Measurements from ENCODE around the gene COL17A1.

COL17A1 gene

GRCh38 chr10:104098358-104098925, 12.8 kb upstream of the COL17A1 start:
- DNase-seq (ENCODE audit: low read depth in 2 of 2, low spot score in 1 of 2), result no peak

GRCh38 chr10:104096692-104097091, 11.0 kb upstream of the COL17A1 start:
- DNase-seq (ENCODE audit: low read depth in 2 of 2, low spot score in 1 of 2), result no peak

GRCh38 chr10:104092749-104093148, 7.1 kb upstream of the COL17A1 start:
- no peak for DNase-seq (ENCODE audit: low read depth in 2 of 2, low spot score in 1 of 2)

- no peak for DNase-seq (ENCODE audit: low read depth in 2 of 2, low spot score in 1 of 2)
Measured at GRCh38 chr10:104090611-104091010, 4.9 kb upstream of the COL17A1 start.

- DNase-seq (ENCODE audit: low read depth in 2 of 2, low spot score in 1 of 2), result no peak
Measured at GRCh38 chr10:104089621-104090020, 3.9 kb upstream of the COL17A1 start.

GRCh38 chr10:104088239-104088638, 2.6 kb upstream of the COL17A1 start:
- no peak for DNase-seq (ENCODE audit: low read depth in 2 of 2, low spot score in 1 of 2)

GRCh38 chr10:104084482-104085142, 1.1 kb downstream of the COL17A1 start:
- no peak for DNase-seq (ENCODE audit: low read depth in 2 of 2, low spot score in 1 of 2)

GRCh38 chr10:104081998-104082397, 3.7 kb downstream of the COL17A1 start:
- no peak for DNase-seq (ENCODE audit: low read depth in 2 of 2, low spot score in 1 of 2)

GRCh38 chr10:104080762-104081161, 4.9 kb downstream of the COL17A1 start:
- DNase-seq (ENCODE audit: low read depth in 2 of 2, low spot score in 1 of 2), result no peak

GRCh38 chr10:104077663-104078151, 8.0 kb downstream of the COL17A1 start:
- DNase-seq (ENCODE audit: low read depth in 2 of 2, low spot score in 1 of 2), result no peak

- no peak for DNase-seq (ENCODE audit: low read depth in 2 of 2, low spot score in 1 of 2)
Measured at GRCh38 chr10:104077247-104077646, 8.4 kb downstream of the COL17A1 start.

GRCh38 chr10:104076743-104077160, 8.9 kb downstream of the COL17A1 start:
- no peak for DNase-seq (ENCODE audit: low read depth in 2 of 2, low spot score in 1 of 2)

- no peak for DNase-seq (ENCODE audit: low read depth in 2 of 2, low spot score in 1 of 2)
Measured at GRCh38 chr10:104074505-104074904, 11.2 kb downstream of the COL17A1 start.

- DNase-seq (ENCODE audit: low read depth in 2 of 2, low spot score in 1 of 2), result no peak
Measured at GRCh38 chr10:104072786-104073185, 12.9 kb downstream of the COL17A1 start.

GRCh38 chr10:104069613-104070012, 16.1 kb downstream of the COL17A1 start:
- no peak for DNase-seq (ENCODE audit: low read depth in 2 of 2, low spot score in 1 of 2)

GRCh38 chr10:104067525-104067924, 18.2 kb downstream of the COL17A1 start:
- DNase-seq (ENCODE audit: low read depth in 2 of 2, low spot score in 1 of 2), result no peak

GRCh38 chr10:104066945-104067344, 18.7 kb downstream of the COL17A1 start:
- no peak for DNase-seq (ENCODE audit: low read depth in 2 of 2, low spot score in 1 of 2)

GRCh38 chr10:104065748-104066147, 19.9 kb downstream of the COL17A1 start:
- no peak for DNase-seq (ENCODE audit: low read depth in 2 of 2, low spot score in 1 of 2)

GRCh38 chr10:104061196-104061595, 24.5 kb downstream of the COL17A1 start:
- DNase-seq (ENCODE audit: low read depth in 2 of 2, low spot score in 1 of 2), result no peak

- no peak for DNase-seq (ENCODE audit: low read depth in 2 of 2, low spot score in 1 of 2)
Measured at GRCh38 chr10:104059364-104059763, 26.3 kb downstream of the COL17A1 start.

GRCh38 chr10:104057717-104058116, 28.0 kb downstream of the COL17A1 start:
- no peak for DNase-seq (ENCODE audit: low read depth in 2 of 2, low spot score in 1 of 2)

GRCh38 chr10:104056619-104057273, 28.9 kb downstream of the COL17A1 start:
- DNase-seq (ENCODE audit: low read depth in 2 of 2, low spot score in 1 of 2), result no peak
